HG03095 (cell line): ENCODE measurements around the gene FOXA2.
"Not testable (repeated sequence)": the region's sequence is repeated elsewhere in the genome, so short reads cannot be mapped to it uniquely, and the experiment has no call there.

ENCODE experiments used
- ATAC-seq: cut with Tn5 transposase; IDR thresholded peaks from one replicate; pipeline ENCODE4 v1.9.1; 2021; ENCODE audit warnings: moderate library complexity; ENCODE audit not compliant: unreplicated experiment

FOXA2 gene

DNA sequence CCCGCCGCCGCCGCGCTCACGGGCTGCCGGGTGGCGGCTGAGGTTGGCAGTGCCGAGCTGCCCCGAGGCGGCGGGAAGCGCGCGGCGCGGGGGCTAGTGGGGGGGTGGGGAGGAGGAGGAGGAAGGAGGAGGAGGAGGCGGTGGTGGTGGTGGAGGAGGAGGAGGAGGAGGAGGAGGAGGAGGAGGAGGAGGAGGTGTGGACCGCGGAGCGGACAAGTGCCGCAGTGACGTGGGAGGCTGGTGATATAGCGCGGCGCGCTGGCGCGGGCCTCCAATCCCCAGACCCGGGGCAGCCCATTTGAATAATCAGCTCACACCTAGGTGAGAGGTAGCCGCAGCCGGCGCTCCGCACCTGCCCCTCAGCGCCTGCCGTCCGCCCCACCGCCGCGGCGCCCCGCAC lies at the start of gene FOXA2:
Gene FOXA2, minus strand, starts transcription at position 51 of the 400 bp plus-strand sequence. CDS start 294 bp downstream, outside the sequence.
- no peak for ATAC-seq

DNA sequence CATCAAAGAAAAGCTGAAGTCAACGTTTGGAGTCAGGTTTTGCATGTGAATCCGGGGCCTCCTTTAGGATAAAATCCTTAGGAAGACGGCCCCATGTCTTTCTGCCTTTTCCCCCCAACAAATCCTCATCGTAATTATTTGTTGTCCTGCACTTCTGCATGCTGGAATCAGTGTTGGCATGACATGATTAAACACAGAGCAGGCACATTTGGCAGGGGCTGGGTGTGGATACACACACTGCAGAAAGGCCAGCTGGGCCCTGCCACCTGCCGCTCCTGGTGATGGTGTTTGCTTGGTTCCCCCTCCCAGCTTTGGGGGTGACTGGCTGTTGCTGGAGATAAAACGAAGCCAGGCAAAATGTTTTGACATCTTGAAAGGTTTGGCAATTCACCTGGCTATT lies 46.3 kb upstream of the FOXA2 start:
- ATAC-seq = no peak

DNA sequence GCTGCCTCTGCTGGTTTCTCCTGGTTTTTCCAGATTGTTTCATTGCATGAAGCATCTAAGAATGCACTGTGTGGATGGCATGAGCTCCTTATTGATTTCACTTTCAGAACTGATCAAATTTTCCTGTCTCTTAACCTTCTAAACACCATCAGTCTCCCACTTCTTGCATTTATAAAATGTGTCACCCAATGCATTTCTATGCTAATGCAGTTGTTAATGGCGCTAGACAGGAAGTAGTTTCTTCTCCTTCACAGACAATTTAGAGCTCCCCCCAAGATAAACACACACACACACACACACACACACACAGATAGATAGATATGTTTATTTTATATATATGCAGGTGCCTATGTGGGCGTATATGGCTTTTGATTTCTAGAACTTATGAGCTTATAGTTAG lies 45.6 kb upstream of the FOXA2 start:
- no peak for ATAC-seq

DNA sequence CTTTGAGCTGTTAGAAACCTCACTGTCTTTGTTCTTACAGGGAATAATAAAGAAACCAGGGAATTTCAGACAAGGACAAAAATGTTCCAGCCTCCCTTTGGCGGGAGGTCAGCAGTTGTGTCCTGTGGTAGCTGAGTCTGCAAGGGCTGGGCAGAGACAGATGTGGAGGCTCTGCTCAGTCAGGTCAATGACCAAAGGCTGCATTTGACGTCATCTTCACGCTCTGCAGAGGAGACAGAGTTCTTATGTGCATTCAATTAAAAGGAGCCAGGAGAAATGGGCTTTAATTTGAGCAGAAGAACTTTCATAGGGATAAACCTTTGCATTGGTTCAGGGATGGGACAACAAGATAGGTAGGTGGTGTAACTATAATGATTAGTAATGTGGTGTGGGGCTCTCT lies 45.1 kb upstream of the FOXA2 start:
- no peak for ATAC-seq

DNA sequence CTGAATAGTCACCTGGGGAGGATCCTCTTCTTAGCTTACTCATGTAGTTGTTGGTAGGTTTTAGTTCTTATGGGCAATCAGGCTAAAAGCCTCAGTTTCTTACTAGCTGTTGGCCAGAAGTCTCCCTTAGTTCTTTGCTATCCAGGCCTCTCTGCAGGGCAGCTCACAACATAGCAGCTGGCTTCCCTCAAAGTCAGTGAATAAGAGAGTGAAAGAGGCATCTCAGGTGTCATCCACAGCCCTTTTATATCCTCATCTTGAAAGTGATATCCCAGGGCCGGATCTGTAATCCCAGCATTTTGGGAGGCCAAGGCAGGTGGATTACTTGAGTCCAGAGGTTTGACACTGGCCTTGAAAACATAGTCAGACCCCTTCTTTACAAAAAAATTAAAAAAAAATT lies 42.1 kb upstream of the FOXA2 start:
- ATAC-seq = no peak

DNA sequence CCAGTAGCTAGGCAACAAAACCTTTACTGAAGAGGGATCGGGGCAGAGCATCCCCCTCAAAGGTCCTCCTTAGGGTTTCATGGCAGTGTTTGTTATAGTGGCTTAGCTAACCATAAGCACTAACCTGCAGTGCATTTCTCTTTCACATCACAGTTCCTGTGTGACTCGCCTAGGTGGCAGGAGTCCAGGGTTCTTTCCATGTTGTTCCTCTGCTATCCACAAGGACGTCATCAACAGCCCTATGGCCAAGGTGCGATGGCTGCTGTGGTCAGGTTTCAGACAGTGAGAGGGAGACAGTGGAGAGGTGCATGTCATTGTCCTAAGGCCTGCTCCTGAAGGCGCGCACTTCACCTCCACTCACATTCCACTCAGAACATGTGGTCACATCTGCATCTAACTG lies 38.8 kb upstream of the FOXA2 start:
- no peak for ATAC-seq

DNA sequence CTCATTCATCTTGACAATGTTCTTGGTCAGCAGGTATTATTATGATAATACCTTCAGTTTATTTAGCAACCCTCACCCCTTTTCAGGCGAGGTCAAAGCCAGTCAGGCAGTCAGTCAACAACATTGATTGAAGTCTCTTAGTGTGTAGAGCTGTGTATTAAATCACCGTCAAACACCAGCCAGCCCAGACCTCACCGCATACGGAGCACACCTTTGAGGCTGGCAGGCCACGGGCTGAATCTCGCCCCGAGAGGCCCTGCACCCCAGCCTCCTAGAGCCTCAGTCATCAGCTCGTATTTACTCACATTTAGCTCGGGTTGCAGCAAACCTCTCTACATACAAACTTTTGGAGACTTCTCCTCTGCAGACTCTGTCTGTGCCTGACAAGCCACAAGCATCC lies 36.0 kb upstream of the FOXA2 start:
- no peak for ATAC-seq

DNA sequence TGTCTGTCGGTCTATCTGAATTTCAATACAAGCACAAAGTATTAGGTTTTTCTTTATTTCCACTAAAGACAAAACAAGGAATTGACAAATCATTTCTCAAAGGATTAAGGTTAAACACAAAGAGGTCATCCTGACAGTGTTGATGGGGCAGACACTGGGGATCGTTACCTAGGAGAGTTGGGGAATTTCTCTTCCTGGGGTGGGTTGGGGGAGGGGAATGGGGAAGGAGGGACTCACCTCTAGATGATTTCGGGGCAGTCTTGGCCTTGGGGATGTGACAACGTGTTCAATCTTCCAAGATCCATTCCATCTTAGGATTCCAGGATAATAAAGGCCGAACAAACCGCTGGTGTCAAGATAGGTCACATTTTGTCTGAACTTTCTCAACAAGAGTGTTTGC lies 35.4 kb upstream of the FOXA2 start:
- no peak for ATAC-seq

DNA sequence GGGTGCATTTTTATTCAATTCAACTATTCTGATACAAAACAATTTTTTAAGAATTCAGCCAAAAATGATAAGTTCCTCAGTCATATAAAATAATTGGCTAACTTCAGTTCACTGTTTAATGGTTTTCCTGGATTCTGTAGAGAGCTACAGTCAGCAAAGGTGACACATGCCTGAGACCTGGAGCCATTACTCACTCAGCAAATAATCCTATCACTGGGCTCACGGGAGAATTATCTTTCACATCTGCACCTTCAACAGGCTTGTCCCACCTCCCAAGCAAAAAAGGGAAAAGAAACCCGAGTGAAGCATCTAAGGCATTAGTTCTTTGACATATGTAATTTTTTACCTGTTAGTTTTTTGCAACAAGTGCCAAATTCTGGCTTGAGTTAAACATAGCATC lies 34.9 kb upstream of the FOXA2 start:
- ATAC-seq = no peak

DNA sequence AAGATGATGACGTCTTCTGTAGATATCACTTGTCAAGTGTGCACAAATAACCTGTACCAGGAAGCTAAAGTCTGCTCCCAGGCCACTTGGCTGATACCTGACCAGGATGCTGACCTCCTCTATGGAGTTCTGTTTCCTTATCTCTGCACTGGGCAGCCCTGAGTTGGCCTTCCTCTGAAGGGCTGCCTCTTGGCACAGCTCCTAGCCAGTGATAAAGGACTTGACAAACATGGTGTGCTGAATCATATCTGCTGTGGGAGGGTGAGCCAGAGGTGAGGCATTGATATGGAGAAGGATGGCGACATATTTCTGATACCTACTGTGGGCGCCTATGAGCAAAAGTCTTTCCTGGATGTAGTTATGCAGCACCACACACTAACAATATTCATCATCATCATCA lies 32.8 kb upstream of the FOXA2 start:
- ATAC-seq = no peak

DNA sequence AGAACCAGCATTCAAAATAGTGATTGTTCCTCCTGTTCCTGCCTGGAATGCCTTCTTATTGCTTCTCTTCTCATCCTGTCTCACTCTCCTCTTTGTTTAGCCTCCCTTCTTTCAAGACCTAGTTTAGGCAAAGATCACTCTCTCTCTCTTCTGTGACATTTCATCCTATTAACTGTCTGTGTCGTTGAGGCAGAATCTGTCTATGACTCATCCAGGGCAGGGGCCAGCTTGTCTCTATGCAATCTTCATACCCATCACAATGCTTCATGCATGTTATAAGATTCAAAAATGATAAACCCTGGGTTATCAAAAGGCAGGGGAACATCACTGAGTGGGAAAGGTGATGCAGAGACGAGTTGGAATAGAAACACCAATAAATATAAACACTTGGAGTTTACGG lies 32.2 kb upstream of the FOXA2 start:
- ATAC-seq = no peak

DNA sequence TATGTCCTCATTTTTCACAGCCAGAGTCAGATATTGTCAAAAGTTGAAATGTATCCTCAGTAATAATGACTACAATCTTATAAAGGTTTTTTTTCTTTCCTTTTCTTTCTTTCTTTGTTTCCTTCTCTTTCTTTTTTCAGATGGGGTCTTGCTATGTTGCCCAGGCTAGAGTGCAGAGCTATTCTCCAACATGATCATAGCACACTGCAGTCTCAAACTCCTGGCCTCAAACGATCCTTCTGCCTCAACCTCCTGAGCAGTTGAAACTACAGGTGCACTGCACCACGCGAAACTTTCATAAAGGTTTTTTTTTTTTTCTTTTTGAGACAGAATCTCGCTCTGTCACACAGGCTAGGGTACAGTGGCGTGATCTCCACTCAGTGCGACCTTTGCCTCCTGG lies 31.1 kb upstream of the FOXA2 start:
- no peak for ATAC-seq

DNA sequence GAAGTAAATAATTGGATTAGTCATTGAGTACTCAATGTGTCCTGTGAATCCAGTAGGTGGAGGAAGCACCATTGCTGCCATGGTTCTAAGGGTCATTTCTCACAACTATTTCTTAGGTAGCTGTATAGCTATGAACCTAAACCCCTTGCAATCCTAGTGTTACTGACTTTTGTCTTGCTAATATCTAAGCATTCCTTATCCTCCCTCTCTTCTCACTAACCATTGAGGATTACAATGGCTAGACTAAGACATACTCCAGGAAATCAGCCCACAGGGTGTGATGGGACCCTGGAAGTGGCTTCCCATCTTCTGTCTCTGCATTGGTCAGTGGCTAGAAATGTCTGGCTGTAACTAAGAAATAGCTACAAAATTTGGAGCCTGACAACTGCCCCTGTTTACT lies 27.3 kb upstream of the FOXA2 start:
- ATAC-seq = no peak

DNA sequence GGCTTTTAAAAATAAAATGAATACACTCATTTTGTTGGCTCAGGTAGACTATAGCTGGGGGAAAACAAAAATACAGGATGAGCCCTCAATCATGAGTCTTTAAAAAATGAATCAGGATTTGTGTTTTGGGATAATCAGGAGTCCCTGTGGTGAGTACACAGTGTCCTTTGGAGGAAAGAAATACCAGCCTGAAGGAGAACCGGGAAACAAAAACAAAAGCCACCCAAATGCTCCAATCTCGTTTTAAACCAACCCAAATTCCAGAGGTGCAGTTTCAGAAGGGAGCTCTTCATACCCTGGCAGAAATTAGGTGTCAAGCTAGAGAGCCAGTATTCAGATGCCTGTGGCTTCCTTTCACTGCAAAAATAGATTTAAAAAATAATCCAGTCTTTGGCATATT lies 23.3 kb upstream of the FOXA2 start:
- no peak for ATAC-seq

DNA sequence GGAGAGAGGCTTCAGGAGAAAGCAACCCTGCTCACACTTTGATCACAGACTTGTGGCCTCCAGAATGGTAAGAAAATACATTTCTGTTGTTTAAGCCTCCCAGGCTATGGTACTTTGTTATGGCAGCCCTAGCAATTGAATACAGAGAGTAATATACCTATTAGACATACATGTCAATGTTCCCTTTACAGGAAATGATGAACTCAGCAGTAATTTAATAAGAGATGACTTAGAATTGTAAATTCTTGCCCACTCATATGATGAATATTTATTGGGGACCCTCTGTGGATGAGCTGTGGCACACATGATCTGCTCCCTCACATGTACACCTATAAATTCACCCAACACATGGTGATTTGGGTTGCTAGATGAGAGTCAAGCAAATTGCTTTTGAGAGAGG lies 20.4 kb upstream of the FOXA2 start:
- ATAC-seq = no peak

DNA sequence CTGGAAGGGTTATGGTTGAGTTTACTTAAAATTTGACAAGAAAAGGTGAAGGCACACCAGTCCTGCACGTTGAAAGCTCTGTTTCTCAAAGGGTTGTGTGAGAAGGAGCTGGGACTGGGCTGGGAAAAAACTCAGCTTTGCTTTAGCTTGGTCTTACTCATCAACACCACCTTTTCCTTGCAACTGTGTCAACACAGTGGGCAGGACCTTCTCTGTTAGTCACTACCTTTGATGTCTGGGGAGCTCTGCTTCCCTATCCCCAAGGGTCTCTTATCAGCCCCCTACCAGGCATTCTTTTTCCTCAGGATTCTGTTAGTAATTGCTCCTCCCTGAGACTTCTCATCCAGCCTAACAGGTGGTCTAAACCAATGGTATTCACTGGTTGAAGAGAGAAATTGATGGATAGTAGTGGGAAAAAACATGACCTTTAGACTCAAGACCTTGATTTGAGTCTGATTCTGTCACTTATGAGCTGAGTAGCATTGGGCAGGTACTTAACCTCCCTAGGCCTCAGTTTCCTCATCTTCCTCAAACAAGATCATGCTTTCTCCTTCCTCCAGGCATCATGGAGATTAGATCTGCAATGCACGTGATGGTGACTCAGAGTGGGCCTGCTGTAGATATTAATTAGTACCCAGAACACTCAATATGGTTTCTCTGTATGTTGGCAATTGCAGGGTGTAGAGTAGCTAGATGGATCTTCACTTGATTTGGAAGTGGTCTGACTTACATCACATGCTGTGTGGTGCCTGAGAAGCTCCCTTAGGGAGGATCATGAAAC lies 17.2 kb upstream of the FOXA2 start:
- no peak for ATAC-seq

DNA sequence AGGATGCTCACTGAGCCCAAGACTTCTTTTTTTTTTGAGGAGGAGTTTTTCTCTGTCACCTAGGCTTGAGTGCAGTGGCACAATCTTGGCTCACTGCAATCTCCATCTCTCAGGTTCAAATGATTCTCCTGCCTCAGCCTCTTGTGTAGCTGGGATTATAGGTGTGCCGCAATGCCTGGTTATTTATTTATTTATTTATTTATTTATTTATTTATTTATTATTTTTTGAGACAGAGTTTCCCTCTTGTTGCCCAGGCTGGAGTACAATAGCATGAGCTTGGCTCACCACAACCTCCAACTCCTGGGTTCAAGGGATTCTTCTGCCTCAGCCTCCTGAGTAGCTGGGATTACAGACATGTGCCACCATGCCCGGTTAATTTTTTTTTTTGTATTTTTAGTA lies 14.9 kb upstream of the FOXA2 start:
- not testable (repeated sequence) for ATAC-seq

DNA sequence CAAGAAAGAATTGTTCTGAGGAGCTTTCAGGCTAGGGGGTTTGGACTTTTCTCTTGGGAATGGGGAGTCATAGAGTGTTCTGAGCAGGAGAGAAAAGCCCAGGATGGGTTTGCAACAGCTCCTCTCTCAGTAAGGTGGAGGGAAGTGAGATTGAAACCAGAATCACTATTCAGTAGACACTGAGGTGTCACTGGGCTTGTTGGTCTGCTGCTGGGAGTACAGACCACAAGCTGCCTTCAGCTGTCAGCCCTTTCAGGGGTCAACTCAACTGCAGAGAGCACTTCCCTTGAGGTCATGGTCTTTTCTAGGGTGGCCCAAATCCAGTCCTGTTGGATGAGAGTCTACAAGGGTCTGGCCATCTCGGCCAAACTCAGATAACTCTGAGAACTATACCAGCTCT lies 12.9 kb upstream of the FOXA2 start:
- ATAC-seq = no peak

DNA sequence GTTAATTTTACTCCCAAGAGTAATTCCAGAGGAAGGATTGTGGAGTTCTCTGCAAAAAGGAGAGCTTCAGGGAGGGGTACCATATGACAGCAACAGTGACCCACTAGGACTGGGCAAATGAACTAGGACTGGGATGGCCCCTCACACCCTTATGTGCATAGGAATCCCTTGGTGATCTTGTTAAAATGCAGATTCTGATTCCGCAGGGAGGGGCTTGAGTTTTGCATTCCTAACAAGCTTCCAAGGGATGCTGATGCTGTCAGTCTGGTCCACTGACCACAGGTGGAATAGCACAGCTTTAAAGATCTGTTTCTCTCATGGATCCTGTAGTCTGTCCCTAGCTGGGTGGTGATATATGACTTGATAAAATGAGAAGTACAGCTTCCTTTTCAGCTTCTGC lies 6.3 kb upstream of the FOXA2 start:
- no peak for ATAC-seq

DNA sequence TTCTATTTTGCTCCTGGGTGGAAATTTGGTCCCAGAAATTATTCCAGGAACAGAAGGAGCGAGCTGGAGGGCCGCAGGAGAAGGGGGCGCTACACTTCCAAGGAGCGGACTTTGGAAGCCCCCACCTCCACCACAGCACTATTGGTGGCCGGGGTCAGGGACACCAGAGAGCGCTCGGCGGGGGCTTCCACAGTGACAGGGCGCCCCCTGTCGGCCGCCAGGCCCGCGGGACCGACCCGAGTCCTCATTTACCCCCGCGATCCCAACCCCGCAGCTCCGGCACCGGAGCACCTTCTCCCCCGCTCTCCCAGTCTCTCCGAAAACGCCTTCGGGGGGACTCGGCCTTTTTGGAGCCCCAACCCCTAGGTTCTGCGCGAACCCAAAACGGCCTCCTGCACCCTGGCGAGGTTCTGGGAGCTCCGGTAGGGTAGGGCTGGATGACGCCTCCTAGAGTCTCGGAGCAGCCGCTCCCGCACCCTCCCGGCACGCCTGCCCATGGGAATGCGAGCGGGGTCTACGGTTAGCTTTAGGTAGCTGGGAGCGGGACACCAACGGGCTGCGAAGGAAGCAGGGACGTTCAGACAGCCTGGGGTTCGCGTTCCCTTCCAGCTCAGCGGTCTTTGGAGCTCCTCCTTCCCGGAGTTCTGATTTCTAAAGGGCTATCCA lies 2.4 kb upstream of the FOXA2 start:
- ATAC-seq = no peak

DNA sequence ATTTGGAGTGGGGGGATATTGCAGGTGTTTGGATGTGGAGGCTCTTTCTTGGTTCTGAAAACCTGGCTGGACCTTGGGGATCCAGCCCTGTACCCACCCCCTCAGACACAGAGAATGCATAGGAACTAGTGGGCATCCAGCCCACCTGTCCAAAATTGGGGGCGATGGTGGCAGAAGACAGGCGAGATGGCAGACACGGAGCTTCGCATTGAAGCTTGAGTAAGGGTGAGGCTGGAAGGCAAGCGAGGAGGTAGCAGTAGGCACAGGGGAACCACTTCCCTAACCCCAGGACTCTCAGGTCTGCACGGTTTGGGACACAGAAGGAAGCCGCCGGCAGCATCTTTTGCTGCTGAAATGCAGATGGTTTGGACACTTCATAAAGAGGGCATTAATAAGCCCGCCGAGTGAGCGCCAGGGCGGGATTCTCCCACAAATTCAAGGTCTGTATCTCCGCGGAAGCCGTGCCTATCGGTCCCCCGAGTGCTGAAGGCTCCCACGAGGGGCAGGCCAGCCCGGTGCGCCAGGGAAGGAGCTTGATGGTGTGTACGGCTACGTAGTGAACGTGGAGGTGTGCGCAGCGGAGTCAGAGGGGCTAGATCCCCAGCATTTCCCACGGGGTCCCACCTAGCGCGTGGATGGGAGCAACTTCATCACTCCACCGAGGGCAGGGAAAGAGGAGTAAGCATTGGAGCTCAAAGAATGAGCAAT lies 1.6 kb upstream of the FOXA2 start:
- no peak for ATAC-seq
